ENCODE results near the gene MAN2B2. TPM values are rescaled to one million over a fixed set of nuclear protein-coding genes. Genes with fewer than 3 reads are reported as not detected.

Gene MAN2B2
- total RNA-seq, 1 experiment from 2014 or later, result 27.8 TPM

DNA sequence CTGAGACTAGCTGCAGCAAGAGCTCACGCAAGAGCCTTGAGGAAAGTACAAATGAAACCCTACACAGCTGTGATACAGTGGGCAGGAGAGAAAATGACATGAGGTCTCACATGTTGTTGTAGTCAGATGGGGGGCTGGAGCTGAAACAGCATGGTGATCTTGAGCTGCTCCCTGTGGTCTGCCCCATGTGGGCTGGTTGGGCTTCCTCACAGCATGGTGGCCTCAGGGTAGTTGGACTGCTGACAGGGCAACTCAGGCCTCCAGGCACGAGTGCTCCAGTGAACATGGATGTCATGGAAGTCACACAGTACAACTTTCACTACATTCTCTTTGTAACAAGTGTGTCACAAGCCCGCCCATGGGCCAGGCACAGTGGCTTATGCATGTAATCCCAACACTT lies 3.4 kb upstream of the MAN2B2 start:
- no peak for TF ChIP-seq CTCF (conservative IDR thresholded peaks at IDR 0.05)
- TF ChIP-seq EZH2 (IDR thresholded peaks at IDR 0.05; ENCODE audit: low read depth), result no peak
- Histone ChIP-seq H4K20me1 (ENCODE audit: insufficient read depth) (no peaks in the 10 kb centered on the region), H3K9me2 (ENCODE audit: insufficient read depth) (no peaks in the 10 kb centered on the region), H3K36me3 (ENCODE audit: low read depth) (no peaks in the 10 kb centered on the region), H3K4me2 (no peak overlapping the region), H3K4me3 (no peak overlapping the region), H3K27ac (no peak overlapping the region), H3K79me2 (ENCODE audit: low read depth) (peaks cover 5% of the 10 kb centered on the region; the same call in 1 of the 2 replicates), H3K27me3 (ENCODE audit: insufficient read depth, low read depth) (no peaks in the 10 kb centered on the region), H3F3A (ENCODE audit: insufficient read depth, low read depth) (peaks cover 7% of the 10 kb centered on the region; the same call in 1 of the 2 replicates), H3K4me1 (replicated peaks; ENCODE audit: insufficient read depth) (peaks cover 13% of the 10 kb centered on the region), H2AFZ (no peak overlapping the region), H3K9me3 (ENCODE audit: insufficient read depth, low read depth) (no peaks in the 10 kb centered on the region)
- ChIA-PET POLR2A (ENCODE audit: unreplicated experiment) (no interaction called here), CTCF (no interaction called here)
- BruUV-seq (replicated peaks), result no TSS peak
- intact Hi-C loops (cut with micrococcal nuclease; ENCODE audit: unreplicated experiment), result loop anchor here (10.0 kb wide), 1 partner anchor 73 kb away; the partner anchor contains the start of gene MRFAP1
- no peak for DNase-seq

GRCh38 chr4:6573551-6573950 lies 1.4 kb upstream of the MAN2B2 start:
- no TSS peak for BruUV-seq (replicated peaks)
- H3K4me2 ChIP-seq, result no peak overlapping the region
- POLR2A ChIA-PET (ENCODE audit: unreplicated experiment), result interaction anchor here (0.9 kb wide), 1 partner anchor 12 kb away, joined by 8 read pairs; no protein-coding TSS in a partner anchor
- H2AFZ ChIP-seq, result no peak overlapping the region
- no peaks in the 10 kb centered on the region for H3K9me2 ChIP-seq (ENCODE audit: insufficient read depth)
- no peaks in the 10 kb centered on the region for H4K20me1 ChIP-seq (ENCODE audit: insufficient read depth)
- no peak overlapping the region for H3K4me3 ChIP-seq
- H3K9me3 ChIP-seq (ENCODE audit: insufficient read depth, low read depth), result no peaks in the 10 kb centered on the region
- no peak for DNase-seq
- no peaks in the 10 kb centered on the region for H3K36me3 ChIP-seq (ENCODE audit: low read depth)
- H3K27ac ChIP-seq, result no peak overlapping the region
- H3K27me3 ChIP-seq (ENCODE audit: insufficient read depth, low read depth), result no peaks in the 10 kb centered on the region
- peaks cover 1% of the 10 kb centered on the region; the same call in 1 of the 2 replicates for H3F3A ChIP-seq (ENCODE audit: insufficient read depth, low read depth)
- CTCF ChIA-PET, result interaction anchor here (0.7 to 0.8 kb wide), 2 partner anchors 66 to 494 kb away, joined by 3 to 7 read pairs; partner anchors contain the start of gene GRPEL1
- peaks cover 7% of the 10 kb centered on the region for H3K4me1 ChIP-seq (replicated peaks; ENCODE audit: insufficient read depth)
- H3K79me2 ChIP-seq (ENCODE audit: low read depth), result peaks cover 5% of the 10 kb centered on the region; the same call in 1 of the 2 replicates
- intact Hi-C loops (cut with micrococcal nuclease; ENCODE audit: unreplicated experiment), result loop anchor here (10.0 kb wide), 1 partner anchor 71 kb away; the partner anchor contains the start of gene MRFAP1
- TF ChIP-seq EZH2 (IDR thresholded peaks at IDR 0.05; ENCODE audit: low read depth) (no peak), CTCF (conservative IDR thresholded peaks at IDR 0.05) (no peak)

GRCh38 chr4:6573986-6574746 lies 823 bp upstream of the MAN2B2 start:
- H3K27me3 ChIP-seq (ENCODE audit: insufficient read depth, low read depth), result no peaks in the 10 kb centered on the region
- CTCF ChIA-PET, result interaction anchor here (0.7 to 1.6 kb wide), 3 partner anchors 27 to 494 kb away, joined by 3 to 7 read pairs (median 4); partner anchors contain the start of gene GRPEL1
- no peaks in the 10 kb centered on the region for H3F3A ChIP-seq (ENCODE audit: insufficient read depth, low read depth)
- intact Hi-C loops (cut with micrococcal nuclease; ENCODE audit: unreplicated experiment), result loop anchor here (10.0 kb wide), 1 partner anchor 71 kb away; the partner anchor contains the start of gene MRFAP1
- no peaks in the 10 kb centered on the region for H3K36me3 ChIP-seq (ENCODE audit: low read depth)
- no peak for DNase-seq
- no peaks in the 10 kb centered on the region for H3K9me2 ChIP-seq (ENCODE audit: insufficient read depth)
- peak overlapping the region; percentile 90 for H3K4me2 ChIP-seq
- POLR2A ChIA-PET (ENCODE audit: unreplicated experiment), result interaction anchor here (0.6 kb wide), 4 partner anchors 12 to 285 kb away, joined by 3 to 4 read pairs (median 3); partner anchors contain the start of gene MRFAP1
- no peaks in the 10 kb centered on the region for H4K20me1 ChIP-seq (ENCODE audit: insufficient read depth)
- H3K4me1 ChIP-seq (replicated peaks; ENCODE audit: insufficient read depth), result peaks cover 1% of the 10 kb centered on the region
- peaks cover 5% of the 10 kb centered on the region; the same call in 1 of the 2 replicates for H3K79me2 ChIP-seq (ENCODE audit: low read depth)
- no peak overlapping the region for H3K27ac ChIP-seq
- H2AFZ ChIP-seq, result peak overlapping the region; percentile 77; the same call in 1 of the 2 replicates
- no TSS peak for BruUV-seq (replicated peaks)
- peak overlapping the region; percentile 71; the same call in 1 of the 2 replicates for H3K4me3 ChIP-seq
- TF ChIP-seq EZH2 (IDR thresholded peaks at IDR 0.05; ENCODE audit: low read depth) (no peak), CTCF (conservative IDR thresholded peaks at IDR 0.05) (no peak)
- no peaks in the 10 kb centered on the region for H3K9me3 ChIP-seq (ENCODE audit: insufficient read depth, low read depth)

All from PC-9 (cell line).